Spleen (tissue), 11 donors: ENCODE results near the gene PKD1L1. TPM values are rescaled to one million over a fixed set of nuclear protein-coding genes. Genes with fewer than 3 reads are reported as not detected.

Experiments used
- DNase-seq: peaks from one replicate; pipeline ENCODE4 v3.0.0-alpha.2; 2020
- H3K27ac ChIP-seq, 8 donors: fragments of 200-600 bp; sonication (generic) in 7 of 8; 1 replicate in 4 of 8; 2 replicates in 4 of 8; pipeline versions ENCODE4 v1.5.0 to v1.8.0; 2016 to 2021; ENCODE audit warnings: inconsistent platforms in 4 of 8, mild to moderate bottlenecking in 4 of 8, moderate library complexity in 1 of 8
- H3K27me3 ChIP-seq, 7 donors: fragments of 200-600 bp; sonication (generic) in 6 of 7; replicated peaks in 1 of 7; 1 replicate in 4 of 7; 2 replicates in 3 of 7; pipeline versions ENCODE4 v1.5.0 to v1.8.0; 2016 to 2021; ENCODE audit warnings: inconsistent platforms in 3 of 7, mild to moderate bottlenecking in 1 of 7
- H3K36me3 ChIP-seq, 6 donors: fragments of 200-600 bp; sonication (generic) in 5 of 6; 1 replicate in 4 of 6; 2 replicates in 2 of 6; pipeline versions ENCODE4 v1.5.0 to v1.8.0; 2016 to 2021; ENCODE audit warnings: inconsistent platforms in 2 of 6
- H3K4me1 ChIP-seq, 6 donors: fragments of 200-600 bp; sonication (generic) in 5 of 6; 1 replicate in 3 of 6; 2 replicates in 3 of 6; pipeline versions ENCODE4 v1.5.0 to v1.8.0; 2016 to 2021; ENCODE audit warnings: inconsistent platforms in 3 of 6
- H3K4me3 ChIP-seq, 8 donors: fragments of 200-600 bp; sonication (generic) in 7 of 8; 1 replicate in 4 of 8; 2 replicates in 4 of 8; pipeline versions ENCODE4 v1.5.0 to v1.8.0; 2016 to 2021; ENCODE audit warnings: inconsistent platforms in 4 of 8, mild to moderate bottlenecking in 4 of 8, moderate library complexity in 2 of 8
- H3K9me3 ChIP-seq, 8 donors: fragments of 200-600 bp; sonication (generic) in 7 of 8; 1 replicate in 4 of 8; 2 replicates in 4 of 8; pipeline versions ENCODE4 v1.5.0 to v1.8.0; 2016 to 2021; ENCODE audit warnings: inconsistent platforms in 4 of 8
- CTCF ChIP-seq, 11 experiments: fragments of 200-600 bp in 7 of 11; fragments of 450-650 bp in 4 of 11; sonication (generic) in 4 of 11; IDR thresholded peaks in 8 of 11; conservative IDR thresholded peaks in 3 of 11; 1 replicate in 7 of 11; 2 replicates in 4 of 11; pipeline versions ENCODE4 v1.4.0 to v1.8.0; 2016 to 2021; ENCODE audit warnings: antibody characterized with exemption in 11 of 11, inconsistent platforms in 4 of 11, mild to moderate bottlenecking in 1 of 11
- POLR2A ChIP-seq, 3 donors: fragments of 450-650 bp; IDR thresholded peaks; one replicate each; pipeline ENCODE4 v1.5.1; 2017; ENCODE audit warnings: antibody characterized with exemption in 3 of 3, mild to moderate bottlenecking in 1 of 3
- POLR2AphosphoS5 ChIP-seq, 3 donors: sonication (generic); formaldehyde crosslinking; IDR thresholded peaks; one replicate each; pipeline ENCODE4 v1.5.1; 2017; ENCODE audit warnings: antibody characterized with exemption in 3 of 3
- WGBS, 5 donors: extraction: QIAGEN DNeasy Blood & Tissue Kit in 3 of 5; methylation state at CpG; one replicate each; pipeline versions ENCODE4 v1.1.5 to v1.1.7; 2013 to 2018; 5-methylcytosine and 5-hydroxymethylcytosine counted together
- intact Hi-C: fragments of 100-400 bp; cut with DNase I; formaldehyde crosslinking; loops from one replicate; pipeline ENCODE4 v1.15.0; 2023; ENCODE audit warnings: low total_unique reads
- polyA plus RNA-seq, 3 donors: library from polyadenylated mRNA; stranded (reverse); fragments of 200-250 nt; gene quantifications; one replicate each; pipeline ENCODE4 v1.2.1, GENCODE V29; 2013
- total RNA-seq, 7 donors: library from RNA; depleted of rRNA in 3 of 7; stranded (reverse); fragments of >200 nt in 3 of 7; fragmentation: NEBNext Ultra II Directional in 4 of 7; extraction: Animal tissue kit (Norgen Biotek cat#: 25700) in 4 of 7; gene quantifications; one replicate each; pipeline versions ENCODE4 v1.1.0 to v1.2.1, GENCODE V29; 2016 to 2021
- donor health status: healthy with polysubstance abuse.
- donor health status: DM: no; HTN: no; CAD: no; lungs with moderate emphysema.
- donor health status: DM: no; HTN: no; CAD: no.
- donor health status: Bipolar disorder and iron deficiency.
- donor health status: healthy.
- donor health status: DM: no; HTN: no; CAD: no.
- donor health status: DM: yes; HTN: yes; CAD: no.

The PKD1L1 gene
- total and polyA plus RNA-seq, 10 donors: 0.28 to 1.3 (median 0.49) TPM

- TF ChIP-seq POLR2A (IDR thresholded peaks at IDR 0.05) (no peak), CTCF (IDR thresholded peaks at IDR 0.05 in 8 of 11, conservative IDR thresholded peaks at IDR 0.05 in 3 of 11) (no peak), POLR2AphosphoS5 (IDR thresholded peaks at IDR 0.05) (no peak)
- WGBS, 5 donors: 67 to 84% (median 78%) methylated on average over 3 of the region's 3 CpGs
- intact Hi-C loops: no loop called here
- Histone ChIP-seq H3K4me3 (no peak overlapping the region), H3K27ac (peak overlapping the region in 1 of 8 donors; percentile 82), H3K36me3 (no peaks in the 10 kb centered on the region), H3K4me1 (peaks cover 11 to 33% (median 23%) of the 10 kb centered on the region in 6 donors), H3K27me3 (no peaks in the 10 kb centered on the region), H3K9me3 (no peaks in the 10 kb centered on the region)
- no peak for DNase-seq
Measured at GRCh38 chr7:47726047-47726726, 222.1 kb downstream of the PKD1L1 start.

DNA sequence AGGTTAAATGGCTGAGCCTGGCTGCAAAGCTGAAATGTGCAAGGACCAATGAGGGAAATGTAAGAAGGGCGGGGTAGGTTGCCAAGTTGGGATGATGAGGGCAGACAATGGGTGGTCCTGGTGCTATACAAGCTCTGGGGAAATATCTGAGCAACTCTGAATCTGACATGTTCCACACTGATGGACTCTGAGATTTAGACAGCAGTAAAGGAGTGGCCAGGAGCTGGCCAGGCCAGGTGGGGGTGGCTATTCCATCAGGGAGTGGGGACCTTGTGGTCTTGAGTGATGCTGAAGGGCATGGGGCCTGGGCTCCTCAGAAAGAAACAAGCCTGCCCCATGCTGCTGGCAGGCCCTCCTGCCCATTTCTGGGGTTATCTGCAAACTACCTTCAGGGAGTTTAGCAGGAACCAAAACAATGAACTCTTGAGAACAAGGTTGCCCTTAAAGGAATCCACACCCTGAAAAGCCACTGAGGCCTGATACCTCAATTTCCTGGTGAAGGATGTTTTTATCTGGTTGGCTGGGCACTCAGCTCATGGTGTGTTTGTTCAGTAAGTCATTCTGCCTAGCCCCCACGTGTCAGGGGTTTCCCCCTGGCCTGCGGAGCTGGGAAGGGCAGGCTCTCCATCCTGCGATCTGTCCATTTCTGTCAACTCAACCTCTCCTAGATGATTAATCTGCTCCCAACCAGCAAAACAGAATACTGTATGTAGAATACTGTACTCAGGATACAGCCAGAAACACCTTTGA, 223.1 kb downstream of the PKD1L1 start:
- intact Hi-C loops: no loop called here
- Histone ChIP-seq H3K9me3 (no peaks in the 10 kb centered on the region), H3K27ac (peak overlapping the region in 5 of 8 donors; percentile 34 to 82 (median 63)), H3K4me3 (no peak overlapping the region), H3K36me3 (no peaks in the 10 kb centered on the region), H3K27me3 (no peaks in the 10 kb centered on the region), H3K4me1 (peaks cover 11 to 42% (median 31%) of the 10 kb centered on the region in 6 donors)
- TF ChIP-seq CTCF (IDR thresholded peaks at IDR 0.05 in 8 of 11, conservative IDR thresholded peaks at IDR 0.05 in 3 of 11) (no peak), POLR2AphosphoS5 (IDR thresholded peaks at IDR 0.05) (peak in 2 of 3 donors; percentile 36 to 59)
- no peak for DNase-seq
- WGBS, 5 donors: 59 to 70% (median 63%) methylated on average over 4 of the region's 4 CpGs

Other genes starting within 250 kb of the PKD1L1 start
- gene HUS1, start 31.1 kb upstream of the PKD1L1 start, total RNA-seq: 10 to 100 TPM; 29.5 to 74.2 (median 37.3) TPM
- gene HUS1, start 31.1 kb upstream of the PKD1L1 start, polyA plus RNA-seq: 1 to 10 TPM; 4.8 to 8.7 (median 6.2) TPM
- gene SUN3, start 80.6 kb upstream of the PKD1L1 start, total RNA-seq: not detected
- gene SUN3, start 80.6 kb upstream of the PKD1L1 start, polyA plus RNA-seq: not detected
- gene C7orf57, start 87.1 kb upstream of the PKD1L1 start, total RNA-seq: not detected
- gene C7orf57, start 87.1 kb upstream of the PKD1L1 start, polyA plus RNA-seq: under 1 TPM in 1 of 3 donors, not detected in 2; 0.03 TPM
- gene UPP1, start 140.8 kb upstream of the PKD1L1 start, total RNA-seq: 10 to 100 TPM; 22.2 to 80.0 (median 54.4) TPM
- 10 to 100 TPM; 30.2 to 70.1 (median 56.3) TPM for gene UPP1, start 140.8 kb upstream of the PKD1L1 start, polyA plus RNA-seq
- 10 to 100 TPM in 2 of 7 donors, 1 to 10 TPM in 3, under 1 TPM in 2; 0.55 to 19.0 (median 4.2) TPM for gene ABCA13, start 223.0 kb upstream of the PKD1L1 start, total RNA-seq
- gene ABCA13, start 223.0 kb upstream of the PKD1L1 start, polyA plus RNA-seq: under 1 TPM; 0.02 to 0.10 (median 0.03) TPM